ENCODE results near the gene CABLES2. TPM values are rescaled to one million over a fixed set of nuclear protein-coding genes. Genes with fewer than 3 reads are reported as not detected.
A peak's percentile ranks its signal among the peaks of the same experiment; 100 is the strongest.

CABLES2 gene
- total RNA-seq, 1 donor from 2014 or later: 18.1 TPM

GRCh38 chr20:62422636-62423325, 15.7 kb upstream of the CABLES2 start:
- ATAC-seq: no peak
- no peak for DNase-seq (ENCODE audit: missing footprints)
- intact Hi-C loops (cut with DNase I): no loop called here

GRCh38 chr20:62421716-62421990, 14.6 kb upstream of the CABLES2 start:
- intact Hi-C loops (cut with DNase I): no loop called here
- ATAC-seq (no peak), DNase-seq (ENCODE audit: missing footprints) (no peak)

DNA sequence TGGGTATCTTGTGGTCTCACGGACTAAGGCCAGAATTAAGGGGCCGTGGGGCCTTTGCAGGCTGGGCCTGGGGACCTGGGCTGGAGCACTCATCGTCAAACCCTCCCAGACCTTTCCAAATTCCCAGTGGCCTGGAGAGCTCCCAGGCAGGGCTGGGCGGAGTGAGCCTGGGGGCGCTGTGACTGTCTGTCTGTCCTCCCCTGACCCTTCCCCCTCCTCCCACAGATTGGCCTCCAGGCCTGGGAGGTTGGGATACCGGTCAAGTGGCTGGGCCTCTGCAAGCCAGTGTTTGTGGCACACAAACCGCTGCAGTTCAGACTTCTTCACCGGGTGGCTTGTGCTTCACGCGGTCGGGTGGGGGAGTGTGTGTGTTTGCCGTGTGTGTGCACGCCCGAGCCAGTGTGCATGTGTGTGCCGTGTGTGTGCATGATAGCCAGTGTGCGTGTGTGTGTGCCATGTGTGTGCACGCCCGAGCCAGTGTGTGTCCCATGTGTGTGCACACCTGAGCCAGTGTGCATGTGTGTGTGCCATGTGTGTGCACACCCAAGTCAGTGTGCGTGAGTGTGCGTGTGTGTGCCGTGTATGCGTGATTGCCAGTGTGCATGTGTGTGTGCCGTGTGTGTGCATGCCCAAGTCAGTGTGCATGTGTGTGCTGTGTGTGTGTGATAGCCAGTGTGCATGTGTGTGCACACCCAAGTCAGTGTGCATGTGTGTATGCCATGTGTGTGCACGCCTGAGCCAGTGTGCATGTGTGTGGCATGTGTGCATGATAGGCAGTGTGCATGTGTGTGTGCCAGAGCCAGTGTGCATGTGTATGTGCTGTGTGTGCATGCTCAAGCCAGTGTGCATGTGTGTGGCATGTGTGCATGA, 14.0 kb upstream of the CABLES2 start:
- DNase-seq (ENCODE audit: missing footprints): no peak
- intact Hi-C loops (cut with DNase I): no loop called here
- ATAC-seq: no peak

- ATAC-seq (no peak), DNase-seq (ENCODE audit: missing footprints) (no peak)
- intact Hi-C loops (cut with DNase I): no loop called here
Observed at GRCh38 chr20:62419759-62420158, 12.7 kb upstream of the CABLES2 start.

DNA sequence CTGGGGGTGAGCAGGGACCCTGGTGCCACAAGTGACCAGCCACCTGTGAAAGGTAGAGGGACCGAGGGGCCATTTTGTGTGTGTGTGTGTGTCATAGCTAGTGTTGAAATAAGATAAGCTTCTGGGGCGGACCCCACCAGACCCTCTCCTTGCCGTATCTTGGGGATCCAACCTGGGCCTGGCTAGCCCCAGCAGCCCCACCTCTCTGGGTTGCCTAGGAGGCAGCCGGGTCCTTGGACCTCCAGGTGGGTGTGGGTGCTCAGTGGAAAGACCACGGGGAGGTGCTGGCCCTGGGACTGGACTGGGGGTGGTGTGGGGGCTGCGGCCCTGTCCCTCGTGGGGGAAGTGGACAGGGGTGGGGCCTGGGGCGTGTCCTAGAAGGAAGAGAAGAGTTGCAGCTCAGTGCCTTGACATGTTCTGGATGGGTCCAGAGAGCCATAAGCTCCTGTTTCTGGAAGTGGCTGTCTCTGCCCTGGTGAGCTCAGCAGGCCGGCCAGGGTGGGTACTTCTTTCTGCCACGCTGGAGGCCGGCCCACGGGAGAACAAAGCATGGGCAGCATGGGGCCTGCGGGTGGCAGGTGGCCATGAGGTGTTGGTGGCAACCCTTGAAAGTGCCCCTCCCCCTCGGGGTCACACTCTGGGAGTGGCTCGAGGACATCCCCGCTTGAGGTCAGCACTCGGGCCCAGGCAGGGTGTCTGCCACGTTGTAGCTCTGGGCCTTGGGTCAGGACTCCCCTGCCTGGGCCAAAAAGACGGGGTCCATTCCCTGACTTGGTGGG, 11.8 kb upstream of the CABLES2 start:
- intact Hi-C loops (cut with DNase I): no loop called here
- DNase-seq (ENCODE audit: missing footprints) (no peak), ATAC-seq (no peak)

GRCh38 chr20:62417981-62418708, 11.1 kb upstream of the CABLES2 start:
- no peak for DNase-seq (ENCODE audit: missing footprints)
- intact Hi-C loops (cut with DNase I): no loop called here
- no peak for ATAC-seq

GRCh38 chr20:62416651-62417637, 9.9 kb upstream of the CABLES2 start:
- intact Hi-C loops (cut with DNase I): no loop called here
- no peak for ATAC-seq

DNA sequence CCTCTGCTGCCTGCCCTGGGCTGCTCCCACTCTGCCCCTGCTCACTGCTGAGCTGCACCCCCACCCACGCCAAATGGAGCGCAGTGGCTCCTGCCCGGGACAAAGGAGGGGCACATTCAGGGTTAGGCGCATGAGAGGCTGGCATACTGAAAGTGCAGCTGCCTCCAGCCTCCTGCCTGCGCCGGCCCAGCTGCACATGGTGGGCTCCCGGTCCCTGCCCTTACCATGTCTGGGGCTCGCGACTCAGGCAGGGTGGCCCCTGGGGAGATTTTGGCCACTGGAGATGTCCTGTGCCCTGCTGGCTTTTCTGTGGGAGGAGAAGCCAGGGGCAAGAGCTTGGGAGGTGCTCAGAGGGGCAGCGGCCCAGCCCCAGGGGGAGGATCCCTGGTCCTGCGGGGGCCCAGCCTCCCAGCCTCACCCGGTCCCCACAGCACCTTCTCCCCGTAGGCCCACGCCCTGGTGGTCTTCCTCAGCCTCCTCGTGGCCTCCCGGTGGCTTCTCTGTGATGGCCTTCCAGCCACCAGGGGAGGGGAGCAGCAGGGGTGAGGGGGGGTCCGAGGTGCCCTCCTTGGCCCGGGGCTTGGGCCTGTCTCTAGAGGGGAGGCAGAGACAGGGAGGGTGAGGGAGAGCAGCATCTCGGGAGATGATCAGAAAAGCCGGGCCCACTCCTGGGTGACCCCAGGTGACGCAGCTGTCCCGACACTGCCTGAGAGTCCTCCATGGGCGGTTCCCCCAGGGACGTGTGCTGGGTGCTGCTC, 8.4 kb upstream of the CABLES2 start:
- intact Hi-C loops (cut with DNase I): no loop called here

More at GRCh38 chr20:62416651-62417637, 9.9 kb upstream of the CABLES2 start:
- DNase-seq (ENCODE audit: missing footprints): no peak

DNA sequence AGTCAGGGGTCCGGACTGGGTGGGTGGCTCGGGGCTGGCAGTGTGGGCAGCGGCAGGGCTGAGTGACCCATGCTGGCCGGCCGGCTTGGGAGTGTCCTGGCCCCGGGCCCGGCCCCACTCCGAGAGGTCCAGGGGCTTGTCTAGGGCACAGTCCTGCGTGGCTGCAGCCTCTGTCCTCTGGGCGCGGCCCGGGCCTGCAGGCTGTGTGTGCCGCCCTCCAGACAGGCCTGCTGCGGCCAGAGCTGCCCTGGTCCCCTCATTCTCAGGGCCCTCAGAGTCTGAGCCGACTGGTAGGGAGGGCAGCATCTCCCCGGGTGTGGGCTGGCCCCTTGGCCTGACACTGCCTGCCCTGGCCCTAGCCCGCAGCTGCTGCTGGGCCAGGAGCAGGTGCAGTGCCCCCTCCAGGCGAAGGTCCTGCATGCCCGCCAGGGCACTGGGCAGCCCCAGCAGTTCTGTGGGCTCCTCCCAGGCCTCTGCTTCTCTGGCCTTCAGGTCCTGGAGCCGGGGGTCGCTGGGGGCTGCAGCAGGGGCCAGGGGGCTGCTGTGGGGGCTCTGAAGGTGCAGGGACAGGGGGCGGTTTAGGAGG, 6.9 kb upstream of the CABLES2 start:
- DNase-seq (ENCODE audit: missing footprints): no peak
- intact Hi-C loops (cut with DNase I): no loop called here
- no peak for ATAC-seq

More for the DNA sequence above, 8.4 kb upstream of the CABLES2 start:
- ATAC-seq (no peak), DNase-seq (ENCODE audit: missing footprints) (no peak)

DNA sequence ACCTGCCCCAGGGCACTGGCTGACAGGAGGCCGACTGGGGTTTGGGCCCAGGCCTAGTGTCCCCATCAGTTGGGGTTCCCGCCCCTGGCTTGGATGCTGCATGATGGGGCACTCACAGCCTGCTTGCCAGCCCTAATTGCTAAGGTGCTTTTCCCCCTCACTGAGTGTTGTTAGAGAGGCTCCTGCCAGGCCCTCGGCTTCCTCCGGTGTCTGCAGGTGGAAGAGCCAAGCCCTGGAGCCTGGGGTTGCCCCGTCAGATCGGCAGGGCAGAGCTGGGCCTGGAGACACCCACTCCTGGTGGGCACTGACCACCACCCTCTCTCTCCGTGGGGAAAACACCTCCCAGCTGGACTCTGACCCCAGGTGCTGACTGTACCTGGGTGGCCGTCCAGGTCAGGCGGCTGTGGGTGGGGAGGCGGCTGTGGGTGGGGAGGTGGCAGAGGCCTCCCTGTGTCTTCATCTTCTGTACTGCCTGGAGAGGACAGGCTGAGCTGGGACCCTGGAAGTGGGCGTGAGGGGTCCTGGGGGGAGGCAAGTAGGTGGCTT, 6.0 kb upstream of the CABLES2 start:
- intact Hi-C loops (cut with DNase I): no loop called here
- DNase-seq (ENCODE audit: missing footprints) (no peak), ATAC-seq (no peak)

- intact Hi-C loops (cut with DNase I): no loop called here
- no peak for ATAC-seq
- DNase-seq (ENCODE audit: missing footprints): no peak
Observed at GRCh38 chr20:62412194-62413024, 5.3 kb upstream of the CABLES2 start.

DNA sequence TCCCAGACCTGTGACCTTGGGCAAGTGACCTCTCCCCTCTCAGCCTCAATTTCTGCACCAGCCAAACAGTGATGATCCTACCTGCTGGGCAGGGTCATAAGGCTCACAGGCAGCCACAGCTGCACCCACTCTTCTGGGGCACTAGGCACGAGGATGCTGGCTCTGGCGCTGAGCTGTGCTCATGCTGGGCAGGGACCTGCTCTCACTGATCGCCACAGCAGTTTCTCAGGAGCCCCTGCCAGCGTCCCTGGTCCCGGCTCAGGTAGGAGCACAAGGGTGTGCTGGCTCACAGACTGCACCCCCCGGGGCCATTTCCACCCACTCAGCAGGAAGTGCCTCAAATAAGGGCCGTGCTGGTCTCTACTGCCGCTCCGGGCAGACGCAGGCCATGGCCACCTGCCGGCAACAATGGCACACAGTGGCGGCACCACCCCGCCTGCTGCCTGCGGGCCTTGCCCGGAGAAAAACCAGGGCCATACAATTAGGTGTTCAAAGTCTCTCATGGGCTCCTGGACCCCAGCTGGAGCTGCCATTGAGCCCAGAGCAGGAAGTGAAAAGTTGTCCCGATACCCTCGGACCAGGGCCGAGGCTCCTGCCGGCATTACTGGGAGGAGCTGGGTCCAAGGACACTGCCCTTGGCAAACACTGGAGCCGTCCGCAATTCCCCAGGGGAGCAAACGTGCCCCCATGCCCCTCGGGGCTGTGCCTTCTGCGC, 4.6 kb upstream of the CABLES2 start:
- intact Hi-C loops (cut with DNase I): no loop called here
- DNase-seq (ENCODE audit: missing footprints) (no peak), ATAC-seq (no peak)

DNA sequence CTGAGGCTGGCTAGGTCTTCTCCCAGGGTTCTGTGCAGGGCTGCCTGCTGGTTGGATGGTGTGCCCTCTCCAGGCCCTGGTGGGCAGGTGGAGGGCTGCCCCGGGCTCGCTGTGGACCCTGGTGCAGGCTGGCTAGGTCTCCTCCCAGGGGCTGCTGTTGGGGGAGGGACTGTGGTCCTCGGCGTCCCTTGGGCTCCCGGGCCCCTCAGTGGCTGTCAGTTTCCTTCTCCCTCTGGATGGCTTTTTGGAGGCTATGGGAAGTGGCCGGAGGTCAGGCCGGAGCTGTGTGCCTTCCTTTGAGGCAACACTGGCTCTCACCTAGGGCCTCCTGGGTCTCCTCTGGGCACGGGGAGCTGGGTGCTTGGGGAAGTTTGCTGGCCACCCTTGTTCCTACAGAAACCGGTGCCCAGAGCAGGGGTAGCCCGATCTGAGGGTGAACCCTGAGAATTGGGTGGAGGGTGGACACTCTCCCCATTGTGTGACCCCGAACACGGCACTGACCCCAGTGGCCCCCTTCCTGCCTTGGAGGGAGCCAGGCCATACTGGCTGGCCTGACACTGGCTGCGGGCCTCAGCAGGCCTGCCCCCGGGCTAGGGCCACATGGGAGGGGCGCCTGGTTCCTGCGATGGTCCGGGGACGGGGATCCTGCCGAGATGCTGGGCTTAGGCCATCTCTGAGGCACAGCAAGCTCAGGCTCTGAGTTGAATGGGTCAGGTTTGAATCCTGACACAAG, 3.8 kb upstream of the CABLES2 start:
- no peak for ATAC-seq
- intact Hi-C loops (cut with DNase I): no loop called here
- DNase-seq (ENCODE audit: missing footprints): no peak

GRCh38 chr20:62409931-62410745, 3.1 kb upstream of the CABLES2 start:
- intact Hi-C loops (cut with DNase I): loop anchor here (5.0 kb wide), 1 partner anchor 87 kb away; no protein-coding TSS in a partner anchor
- no peak for DNase-seq (ENCODE audit: missing footprints)

More at GRCh38 chr20:62409931-62410745, 3.1 kb upstream of the CABLES2 start:
- peak; percentile 6 for ATAC-seq
